Right lobe of liver (tissue), 6 donors: ENCODE data around the gene KCNC3. TPM values are rescaled to one million over a fixed set of nuclear protein-coding genes. Genes with fewer than 3 reads are reported as not detected.

Experiments
- ATAC-seq, 4 donors: fragments of 200-7000 bp; cut with Tn5 transposase; one replicate each; pipeline ENCODE4 v1.9.1; 2020; ENCODE audit warnings: mild to moderate bottlenecking in 4 of 4, moderate library complexity in 4 of 4
- DNase-seq, 3 donors: peaks; one replicate each; pipeline ENCODE4 v3.0.0-alpha.2; 2020
- H3K27ac ChIP-seq, 3 donors: fragments of 200-600 bp; one replicate each; pipeline ENCODE4 v1.8.0; 2022
- H3K27me3 ChIP-seq, 2 donors: fragments of 200-600 bp; one replicate each; pipeline ENCODE4 v1.8.0; 2022
- H3K36me3 ChIP-seq, 4 donors: fragments of 200-600 bp; sonication (generic) in 1 of 4; one replicate each; pipeline versions ENCODE4 v1.5.1 to v1.8.0; 2017 to 2022; ENCODE audit warnings: control low read depth in 1 of 4
- H3K4me1 ChIP-seq, 4 donors: fragments of 200-600 bp; sonication (generic) in 1 of 4; one replicate each; pipeline versions ENCODE4 v1.5.1 to v1.8.0; 2017 to 2022; ENCODE audit warnings: control low read depth in 1 of 4
- H3K4me3 ChIP-seq, 3 donors: fragments of 200-600 bp; one replicate each; pipeline ENCODE4 v1.8.0; 2022
- H3K9me3 ChIP-seq, 4 donors: fragments of 200-600 bp; sonication (generic) in 1 of 4; one replicate each; pipeline versions ENCODE4 v1.5.1 to v1.8.0; 2017 to 2022; ENCODE audit warnings: control low read depth in 1 of 4
- POLR2A ChIP-seq: fragments of 450-650 bp; IDR thresholded peaks from one replicate; pipeline ENCODE4 v1.6.1; 2017; ENCODE audit warnings: antibody characterized with exemption, mild to moderate bottlenecking
- WGBS: methylation state at CpG from one replicate; pipeline ENCODE4 v1.1.6; 2018; ENCODE audit warnings: low coverage, low lambda C conversion rate; ENCODE audit not compliant: insufficient coverage; ENCODE audit errors: missing lambda C conversion rate; 5-methylcytosine and 5-hydroxymethylcytosine counted together
- intact Hi-C, 2 donors: fragments of 100-400 bp; cut with DNase I; formaldehyde crosslinking; loops; one replicate each; pipeline versions ENCODE4 v1.11.2 to v1.14.1; 2022
- total RNA-seq, 6 experiments: library from RNA; depleted of rRNA in 2 of 6; stranded (reverse); fragments of >200 nt in 2 of 6; fragmentation: NEBNext Ultra II Directional in 3 of 6; extraction: Animal tissue kit (Norgen Biotek cat#: 25700) in 3 of 6; gene quantifications; one replicate each; pipeline versions ENCODE4 v1.1.0 to v1.2.4, GENCODE V29; 2016 to 2023
- TF ChIP-seq, protein P1 (sequence below), 4 donors: fragments of 200-600 bp in 3 of 4; fragments of 450-650 bp in 1 of 4; IDR thresholded peaks; one replicate each; pipeline versions ENCODE4 v1.5.1 to v1.8.0; 2016 to 2022; ENCODE audit warnings: antibody characterized with exemption in 4 of 4, mild to moderate bottlenecking in 2 of 4
- donor health status: DM: no; HTN: yes; CAD: no.
- donor health status: DM: no; HTN: no; CAD: no.
- donor health status: DM: no; HTN: no; CAD: no.
- donor health status: DM: no; HTN: yes; CAD: no.
- donor health status: DM: no; HTN: yes; CAD: no.

Gene KCNC3
- total RNA-seq, 6 experiments from 2014 or later = 0.92 to 3.0 (median 2.3) TPM

DNA sequence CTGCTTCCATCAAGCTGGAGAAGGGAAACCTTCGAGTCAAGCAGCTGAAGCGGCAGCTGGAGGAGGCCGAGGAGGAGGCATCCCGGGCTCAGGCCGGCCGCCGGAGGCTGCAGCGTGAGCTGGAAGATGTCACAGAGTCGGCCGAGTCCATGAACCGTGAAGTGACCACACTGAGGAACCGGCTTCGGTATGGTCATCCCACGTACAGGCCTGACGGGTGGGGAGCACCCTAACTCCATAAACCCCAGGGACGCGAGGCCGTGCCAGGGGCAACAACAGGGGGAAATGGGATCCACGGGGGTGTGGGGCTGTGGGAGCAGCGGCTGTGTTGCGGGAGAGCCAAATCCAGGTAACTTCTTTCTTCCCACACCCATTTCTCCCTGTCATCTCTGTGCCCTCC lies 20.2 kb downstream of the KCNC3 start:
- peaks cover 0 to 14% (median 0%) of the 10 kb centered on the region in 4 donors for H3K36me3 ChIP-seq
- H3K4me3 ChIP-seq = no peak overlapping the region
- no peaks in the 10 kb centered on the region for H3K9me3 ChIP-seq
- WGBS = no CpG with 5 or more reads among the region's 21 CpGs
- no peak for TF ChIP-seq POLR2A
- TF ChIP-seq, protein P1, sequence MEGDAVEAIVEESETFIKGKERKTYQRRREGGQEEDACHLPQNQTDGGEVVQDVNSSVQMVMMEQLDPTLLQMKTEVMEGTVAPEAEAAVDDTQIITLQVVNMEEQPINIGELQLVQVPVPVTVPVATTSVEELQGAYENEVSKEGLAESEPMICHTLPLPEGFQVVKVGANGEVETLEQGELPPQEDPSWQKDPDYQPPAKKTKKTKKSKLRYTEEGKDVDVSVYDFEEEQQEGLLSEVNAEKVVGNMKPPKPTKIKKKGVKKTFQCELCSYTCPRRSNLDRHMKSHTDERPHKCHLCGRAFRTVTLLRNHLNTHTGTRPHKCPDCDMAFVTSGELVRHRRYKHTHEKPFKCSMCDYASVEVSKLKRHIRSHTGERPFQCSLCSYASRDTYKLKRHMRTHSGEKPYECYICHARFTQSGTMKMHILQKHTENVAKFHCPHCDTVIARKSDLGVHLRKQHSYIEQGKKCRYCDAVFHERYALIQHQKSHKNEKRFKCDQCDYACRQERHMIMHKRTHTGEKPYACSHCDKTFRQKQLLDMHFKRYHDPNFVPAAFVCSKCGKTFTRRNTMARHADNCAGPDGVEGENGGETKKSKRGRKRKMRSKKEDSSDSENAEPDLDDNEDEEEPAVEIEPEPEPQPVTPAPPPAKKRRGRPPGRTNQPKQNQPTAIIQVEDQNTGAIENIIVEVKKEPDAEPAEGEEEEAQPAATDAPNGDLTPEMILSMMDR (IDR thresholded peaks at IDR 0.05) = no peak
- DNase-seq (no peak), ATAC-seq (no peak)
- no peak overlapping the region for H3K27ac ChIP-seq
- intact Hi-C loops = no loop called here
- H3K4me1 ChIP-seq = no peaks in the 10 kb centered on the region
- no peaks in the 10 kb centered on the region for H3K27me3 ChIP-seq

DNA sequence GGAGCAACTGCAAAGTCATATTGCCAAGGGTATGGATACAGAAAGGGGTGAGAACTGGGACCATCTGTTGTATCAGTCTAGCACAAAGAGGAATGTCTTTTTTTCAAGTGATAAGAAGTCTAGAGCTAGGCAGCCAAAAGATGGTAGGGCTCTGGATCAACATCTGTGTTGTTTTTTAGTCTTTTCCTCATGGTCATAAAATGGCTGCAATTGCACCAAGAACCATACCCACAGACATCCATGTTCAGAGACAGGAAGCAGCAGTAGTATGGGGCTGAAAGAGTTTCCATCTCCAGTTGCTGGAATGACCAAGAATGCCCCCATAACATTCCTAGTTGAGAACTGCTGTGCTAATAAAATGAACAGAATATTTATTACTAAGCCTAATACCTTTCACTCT lies 25.6 kb downstream of the KCNC3 start:
- peaks cover 0 to 18% (median 1%) of the 10 kb centered on the region in 4 donors for H3K36me3 ChIP-seq
- ATAC-seq (no peak), DNase-seq (no peak)
- H3K4me3 ChIP-seq = no peak overlapping the region
- TF ChIP-seq, protein P1 (IDR thresholded peaks at IDR 0.05) = no peak
- TF ChIP-seq POLR2A = no peak
- no peak overlapping the region for H3K27ac ChIP-seq
- intact Hi-C loops = no loop called here
- H3K4me1 ChIP-seq = no peaks in the 10 kb centered on the region
- H3K27me3 ChIP-seq = no peaks in the 10 kb centered on the region
- H3K9me3 ChIP-seq = no peaks in the 10 kb centered on the region

DNA sequence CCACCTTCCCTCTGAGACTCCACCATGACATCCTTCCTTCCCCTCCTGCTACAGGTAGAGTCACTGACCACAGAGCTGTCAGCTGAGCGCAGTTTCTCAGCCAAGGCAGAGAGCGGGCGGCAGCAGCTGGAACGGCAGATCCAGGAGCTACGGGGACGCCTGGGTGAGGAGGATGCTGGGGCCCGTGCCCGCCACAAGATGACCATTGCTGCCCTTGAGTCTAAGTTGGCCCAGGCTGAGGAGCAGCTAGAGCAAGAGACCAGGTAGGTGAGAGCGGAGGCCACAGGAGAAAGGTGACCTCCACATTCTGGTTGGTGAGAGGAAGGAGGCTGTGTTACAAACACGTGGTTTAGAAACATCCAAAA lies 27.6 kb downstream of the KCNC3 start:
- 50% methylated on average over 2 of the region's 10 CpGs for WGBS
- ATAC-seq = peak in 1 of 4 donors; percentile 18
- no peak for DNase-seq
- Histone ChIP-seq H3K27ac (no peak overlapping the region), H3K9me3 (no peaks in the 10 kb centered on the region), H3K27me3 (no peaks in the 10 kb centered on the region), H3K4me1 (no peaks in the 10 kb centered on the region), H3K36me3 (peaks cover 0 to 12% (median 1%) of the 10 kb centered on the region in 4 donors), H3K4me3 (no peak overlapping the region)
- TF ChIP-seq, protein P1 (IDR thresholded peaks at IDR 0.05) = no peak
- TF ChIP-seq POLR2A = no peak
- intact Hi-C loops = no loop called here

DNA sequence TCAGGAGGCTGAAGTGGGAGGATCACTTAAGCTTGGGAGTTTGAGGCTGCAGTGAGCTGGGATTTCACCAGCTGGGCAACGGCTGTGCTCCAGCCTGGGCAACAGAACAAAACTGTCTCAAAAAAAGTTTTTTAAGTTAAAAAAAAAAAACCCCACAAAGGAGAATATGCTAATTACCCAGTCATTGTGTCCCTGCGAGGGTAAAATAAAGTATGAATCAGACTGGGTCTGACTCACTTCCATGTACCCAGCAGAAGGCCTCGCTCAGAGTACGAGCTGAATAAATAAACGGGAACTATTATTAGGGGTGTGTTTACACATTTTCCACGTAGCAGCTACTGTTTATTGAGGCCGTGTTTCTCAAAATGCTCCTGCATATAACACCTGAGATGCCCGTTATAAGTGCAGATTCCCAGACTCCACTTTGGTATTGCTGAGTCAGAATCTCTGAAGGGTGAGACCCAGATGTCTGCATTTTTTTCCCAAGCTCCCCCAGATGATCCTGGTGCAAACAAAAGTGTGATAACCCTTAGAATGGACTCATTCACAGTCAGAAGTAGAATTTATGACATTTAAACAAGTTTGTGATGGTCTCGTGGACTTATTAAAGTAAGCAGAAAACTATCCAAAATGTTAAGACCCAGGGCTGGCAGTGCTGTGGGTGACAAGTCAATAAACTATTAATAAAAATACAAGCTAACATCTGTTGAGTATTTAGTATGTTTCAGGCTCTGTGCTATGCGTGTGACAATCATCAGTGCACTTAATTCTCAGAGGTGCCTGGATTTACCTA lies 28.2 kb downstream of the KCNC3 start:
- no peaks in the 10 kb centered on the region for H3K27me3 ChIP-seq
- no peaks in the 10 kb centered on the region for H3K4me1 ChIP-seq
- no peak for TF ChIP-seq POLR2A
- TF ChIP-seq, protein P1 (IDR thresholded peaks at IDR 0.05) = no peak
- 68% methylated on average over 7 of the region's 10 CpGs for WGBS
- peaks cover 0 to 12% (median 1%) of the 10 kb centered on the region in 4 donors for H3K36me3 ChIP-seq
- DNase-seq = no peak
- H3K9me3 ChIP-seq = no peaks in the 10 kb centered on the region
- H3K4me3 ChIP-seq = no peak overlapping the region
- intact Hi-C loops = no loop called here
- H3K27ac ChIP-seq = no peak overlapping the region
- no peak for ATAC-seq
